Measurements from ENCODE around the gene UNC5C.

DNA sequence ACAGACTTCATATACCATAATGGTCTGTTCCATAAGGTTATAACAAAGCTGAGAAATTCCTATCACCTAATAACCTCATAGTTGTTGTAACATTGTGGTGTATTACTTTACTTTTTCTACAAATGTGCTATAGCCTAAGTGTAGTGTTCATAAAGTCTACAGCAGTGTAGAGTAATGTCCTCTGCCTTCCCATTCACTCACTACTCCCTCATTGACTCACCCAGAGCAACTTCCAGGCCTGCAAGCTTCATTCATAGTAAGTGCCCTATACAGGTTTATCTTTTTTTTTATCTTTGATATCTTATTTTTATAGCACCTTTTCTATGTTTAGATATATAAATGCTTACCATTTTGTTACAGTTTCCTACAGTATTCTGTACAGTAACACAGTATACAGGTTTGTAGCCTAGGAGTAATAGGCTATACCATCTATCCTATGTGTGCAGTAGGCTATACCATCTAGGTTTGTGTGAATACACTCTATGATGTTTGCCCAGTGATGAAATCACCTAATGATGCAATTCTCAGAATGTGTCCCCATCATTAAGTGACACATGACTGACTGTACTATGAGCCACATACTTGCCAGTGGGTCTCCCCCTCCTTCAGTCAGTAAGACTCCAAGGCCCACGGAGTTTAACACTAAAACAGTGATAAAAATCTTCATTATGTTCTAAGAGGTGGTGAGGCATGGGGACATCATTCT, 299.9 kb downstream of the UNC5C start:
- TF ChIP-seq SP1 (IDR thresholded peaks at IDR 0.05) (no peak), JUND (IDR thresholded peaks at IDR 0.05) (no peak)
